ENCODE results near the gene PKN2.
"Not testable (repeated sequence)": the region's sequence is repeated elsewhere in the genome, so short reads cannot be mapped to it uniquely, and the experiment has no call there.

Gene PKN2

GRCh38 chr1:88867743-88868521, 183.9 kb downstream of the PKN2 start:
- POLR2A ChIA-PET, result interaction anchor here (0.7 kb wide), 1 partner anchor 23 kb away, joined by 3 read pairs; the partner anchor contains the start of gene GTF2B
- CTCF ChIA-PET, result interaction anchor here (0.6 to 2.2 kb wide), 2 partner anchors 10 to 538 kb away, joined by 4 to 17 read pairs; no protein-coding TSS in a partner anchor

GRCh38 chr1:88869644-88870043, 185.6 kb downstream of the PKN2 start:
- H3K36me3 ChIP-seq (ENCODE audit: control insufficient read depth in 2 of 2, insufficient read depth in 1 of 2, low read length in 2 of 2); H3K4me3 ChIP-seq (ENCODE audit: low read depth, low read length); CTCF ChIA-PET; POLR2A ChIA-PET; H3K4me1 ChIP-seq (ENCODE audit: control insufficient read depth, insufficient read depth, low read length); H3K27ac ChIP-seq (ENCODE audit: extremely low read depth, low read depth, low read length); H3K9me3 ChIP-seq (ENCODE audit: control insufficient read depth, insufficient read depth, low read depth, low read length): not testable (repeated sequence)

More at GRCh38 chr1:88867743-88868521, 183.9 kb downstream of the PKN2 start:
- Histone ChIP-seq H3K4me3 (ENCODE audit: low read depth, low read length) (no peak overlapping the region), H3K36me3 (ENCODE audit: control insufficient read depth in 2 of 2, insufficient read depth in 1 of 2, low read length in 2 of 2) (peaks cover 10 to 12% of the 10 kb centered on the region in 2 experiments), H3K27ac (ENCODE audit: extremely low read depth, low read depth, low read length) (no peak overlapping the region), H3K4me1 (ENCODE audit: control insufficient read depth, insufficient read depth, low read length) (no peaks in the 10 kb centered on the region), H3K9me3 (ENCODE audit: control insufficient read depth, insufficient read depth, low read depth, low read length) (no peaks in the 10 kb centered on the region)
- TF ChIP-seq ZNF514 (tag by site-specific recombination; IDR thresholded peaks at IDR 0.05), result no peak

- peaks cover 0 to 6% of the 10 kb centered on the region in 2 experiments; a peak in 2 of 3 replicates for H3K36me3 ChIP-seq (ENCODE audit: control insufficient read depth in 2 of 2, insufficient read depth in 1 of 2, low read length in 2 of 2)
- no peak overlapping the region for H3K27ac ChIP-seq (ENCODE audit: extremely low read depth, low read depth, low read length)
- no peaks in the 10 kb centered on the region for H3K9me3 ChIP-seq (ENCODE audit: control insufficient read depth, insufficient read depth, low read depth, low read length)
- no peak for TF ChIP-seq KLF17 (tag by site-specific recombination; IDR thresholded peaks at IDR 0.05)
- no peak for TF ChIP-seq ZNF645 (tag by site-specific recombination; IDR thresholded peaks at IDR 0.05)
- no peak for TF ChIP-seq ZNF239 (tag by site-specific recombination; IDR thresholded peaks at IDR 0.05)
- TF ChIP-seq ZBTB49 (tag by site-specific recombination; IDR thresholded peaks at IDR 0.05; ENCODE audit: low read depth), result no peak
- no peak for TF ChIP-seq BCL6B (tag by site-specific recombination; IDR thresholded peaks at IDR 0.05)
- no peak for TF ChIP-seq ZNF184 (tag by site-specific recombination; IDR thresholded peaks at IDR 0.05)
- no peak for TF ChIP-seq ZNF221 (tag by site-specific recombination; IDR thresholded peaks at IDR 0.05; ENCODE audit: borderline replicate concordance)
- no peak for TF ChIP-seq ZBTB11 (tag by site-specific recombination; conservative IDR thresholded peaks at IDR 0.05; ENCODE audit: low read depth)
- TF ChIP-seq SETDB1 (IDR thresholded peaks at IDR 0.05; ENCODE audit: insufficient read length, low read length), result no peak
- TF ChIP-seq ZNF768 (tag by site-specific recombination; IDR thresholded peaks at IDR 0.05), result no peak
- TF ChIP-seq ZNF747 (tag by site-specific recombination; IDR thresholded peaks at IDR 0.05), result no peak
- no peak for TF ChIP-seq ZNF324 (tag by site-specific recombination; IDR thresholded peaks at IDR 0.05)
- TF ChIP-seq ZSCAN4 (tag by site-specific recombination; IDR thresholded peaks at IDR 0.05), result no peak
- TF ChIP-seq IKZF3 (tag by site-specific recombination; IDR thresholded peaks at IDR 0.05), result no peak
- H3K4me3 ChIP-seq (ENCODE audit: low read depth, low read length), result no peak overlapping the region
- H3K4me1 ChIP-seq (ENCODE audit: control insufficient read depth, insufficient read depth, low read length), result no peaks in the 10 kb centered on the region
- POLR2A ChIA-PET, result interaction anchor here (0.6 kb wide), 1 partner anchor 314 kb away, joined by 3 read pairs; no protein-coding TSS in a partner anchor
- CTCF ChIA-PET, result interaction anchor here (0.6 to 0.7 kb wide), 2 partner anchors 14 to 366 kb away, joined by 3 to 5 read pairs; no protein-coding TSS in a partner anchor
These were observed 189.8 kb downstream of the PKN2 start for GRCh38 chr1:88873737-88874349.

Data from HEK293 (cell line).